ENCODE results near the gene WT1. TPM values are rescaled to one million over a fixed set of nuclear protein-coding genes. Genes with fewer than 3 reads are reported as not detected.

Gene WT1
- total and polyA plus RNA-seq, 2 of the 8 experiments (the other 6 are each of a cell fraction or from before 2014, with no cell fraction given) = 0.05 to 0.17 TPM

DNA sequence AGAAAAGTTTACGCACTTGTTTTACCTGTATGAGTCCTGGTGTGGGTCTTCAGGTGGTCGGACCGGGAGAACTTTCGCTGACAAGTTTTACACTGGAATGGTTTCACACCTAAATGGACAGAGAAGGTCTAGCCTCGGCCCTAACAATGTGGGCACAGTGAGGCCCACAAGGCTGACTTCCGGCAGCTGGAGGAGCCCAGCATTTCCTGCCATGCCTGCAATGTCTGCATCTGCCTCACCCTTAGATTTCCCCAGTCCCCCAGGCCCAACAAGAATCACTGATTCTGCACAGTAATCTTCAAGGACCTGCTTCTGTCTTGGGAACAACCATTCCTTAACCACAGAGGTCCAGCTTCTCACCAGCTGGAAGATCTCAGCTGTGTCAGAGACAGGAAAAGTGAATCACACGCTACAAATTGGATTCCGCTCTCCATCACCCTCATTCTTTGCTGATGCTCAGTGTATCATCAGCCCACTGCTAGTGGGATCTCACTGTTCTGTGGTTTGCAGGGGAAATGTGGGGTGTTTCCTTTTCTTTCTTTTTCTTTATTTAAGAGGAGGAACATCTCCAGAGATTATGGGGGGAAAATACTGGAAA, 43.3 kb downstream of the WT1 start:
- H4K5ac ChIP-seq (ENCODE audit: insufficient read length, low read depth, low read length) = no peak overlapping the region
- ChIA-PET POLR2A (ENCODE audit: partially characterized antibody) (interaction anchor here (0.8 kb wide), 1 partner anchor 155 kb away, joined by 3 read pairs; no protein-coding TSS in a partner anchor), CTCF (ENCODE audit: partially characterized antibody) (no interaction called here)
- no peak overlapping the region for H2BK20ac ChIP-seq (ENCODE audit: low read length)
- no peak overlapping the region for H4K8ac ChIP-seq (ENCODE audit: extremely low read depth, insufficient read depth, low read length)
- no peaks in the 10 kb centered on the region for H3K23me2 ChIP-seq (ENCODE audit: low read depth, low read length)
- H3K4me1 ChIP-seq (replicated peaks in 1 of 4; ENCODE audit: control insufficient read depth in 3 of 4, insufficient read depth in 4 of 4, low read length in 3 of 4) = no peaks in the 10 kb centered on the region
- no peak overlapping the region for H4K91ac ChIP-seq (replicated peaks; ENCODE audit: insufficient read length, low read length)
- 97% methylated on average over 8 of the region's 8 CpGs; no CpG with 5 or more reads in 1 of the 2 experiments for WGBS, 2 experiments (ENCODE audit: extremely low coverage in 1 of 2, insufficient coverage in 1 of 2, insufficient read length in 1 of 2, insufficient replicate concordance in 2 of 2, low coverage in 1 of 2, low lambda C conversion rate in 2 of 2, missing lambda C conversion rate in 1 of 2)
- H3K18ac ChIP-seq (ENCODE audit: extremely low read depth, low read length) = no peak overlapping the region
- no peak overlapping the region for H2BK12ac ChIP-seq (ENCODE audit: low read depth, low read length)
- no peaks in the 10 kb centered on the region for H3K79me2 ChIP-seq (ENCODE audit: control insufficient read depth in 1 of 2, insufficient read depth in 2 of 2, low read length in 2 of 2)
- H3K4ac ChIP-seq (replicated peaks; ENCODE audit: insufficient read length, low read depth, low read length) = no peak overlapping the region
- H3K9ac ChIP-seq (replicated peaks in 1 of 4; ENCODE audit: extremely low read depth in 1 of 4, low read depth in 3 of 4, low read length in 3 of 4) = no peak overlapping the region
- no peaks in the 10 kb centered on the region for H4K20me1 ChIP-seq (replicated peaks in 1 of 2; ENCODE audit: control insufficient read depth in 1 of 2, insufficient read depth in 2 of 2, low read length in 2 of 2)
- peaks cover 0 to 3% (median 0%) of the 10 kb centered on the region in 4 experiments; a peak in 1 of 7 replicates for H3K27me3 ChIP-seq (replicated peaks in 1 of 4; ENCODE audit: control insufficient read depth in 3 of 4, extremely low read depth in 1 of 4, insufficient read depth in 3 of 4, low read length in 3 of 4)
- H3K4me2 ChIP-seq (ENCODE audit: insufficient read depth in 1 of 2, low read depth in 2 of 2, low read length in 2 of 2) = no peak overlapping the region
- no peak overlapping the region for H3K23ac ChIP-seq (ENCODE audit: insufficient read length)
- no peaks in the 10 kb centered on the region for H3K36me3 ChIP-seq (ENCODE audit: control insufficient read depth in 2 of 4, insufficient read depth in 4 of 4, low read length in 3 of 4)
- H2BK5ac ChIP-seq (ENCODE audit: low read depth, low read length) = no peak overlapping the region
- FAIRE-seq = no peak
- H3K9me3 ChIP-seq (ENCODE audit: insufficient read depth in 2 of 2, low read depth in 1 of 2, low read length in 1 of 2) = no peaks in the 10 kb centered on the region
- H3K56ac ChIP-seq (replicated peaks; ENCODE audit: insufficient read length, low read depth, low read length) = no peak overlapping the region
- H2AK5ac ChIP-seq (ENCODE audit: low read depth, low read length) = no peak overlapping the region
- no peak overlapping the region for H3K27ac ChIP-seq (ENCODE audit: low read depth, low read length)
- H3K4me3 ChIP-seq (ENCODE audit: extremely low read depth in 1 of 4, insufficient read depth in 2 of 4, low read depth in 3 of 4, low read length in 4 of 4) = no peak overlapping the region
- no peaks in the 10 kb centered on the region for H3K79me1 ChIP-seq (ENCODE audit: low read depth, low read length)
- H3K14ac ChIP-seq (ENCODE audit: insufficient read length) = no peak overlapping the region
- no peak overlapping the region for H2BK15ac ChIP-seq (ENCODE audit: low read length)
- no peak overlapping the region for H2AFZ ChIP-seq (ENCODE audit: low read length)
- H2BK120ac ChIP-seq (replicated peaks; ENCODE audit: low read depth, low read length) = no peak overlapping the region
- no peak for DNase-seq (ENCODE audit: low read depth in 1 of 2, low spot score in 2 of 2)
- TF ChIP-seq GTF2F1 (IDR thresholded peaks at IDR 0.05; ENCODE audit: borderline replicate concordance, low read depth, low read length) (no peak), CEBPB (IDR thresholded peaks at IDR 0.05; ENCODE audit: low read depth, low read length) (no peak), EP300 (IDR thresholded peaks at IDR 0.05; ENCODE audit: borderline replicate concordance in 1 of 2, low read depth in 2 of 2, low read length in 2 of 2) (no peak), TCF12 (IDR thresholded peaks at IDR 0.05; ENCODE audit: low read depth, low read length) (no peak), CBX8 (IDR thresholded peaks at IDR 0.05; ENCODE audit: borderline replicate concordance, low read depth, low read length) (no peak), ATF3 (IDR thresholded peaks at IDR 0.05; ENCODE audit: insufficient read depth, low read depth, low read length) (no peak), CTBP2 (IDR thresholded peaks at IDR 0.05; ENCODE audit: borderline replicate concordance, insufficient read depth, insufficient read length, low read length) (no peak), SIN3A (conservative IDR thresholded peaks at IDR 0.05 in 1 of 2, IDR thresholded peaks at IDR 0.05 in 1 of 2; ENCODE audit: low read depth in 1 of 2, low read length in 2 of 2) (no peak), YY1 (IDR thresholded peaks at IDR 0.05; ENCODE audit: low read depth, low read length) (no peak), TBP (IDR thresholded peaks at IDR 0.05; ENCODE audit: low read depth, low read length) (no peak), SP2 (IDR thresholded peaks at IDR 0.05; ENCODE audit: low read length) (no peak)
- TF ChIP-seq, protein P1, sequence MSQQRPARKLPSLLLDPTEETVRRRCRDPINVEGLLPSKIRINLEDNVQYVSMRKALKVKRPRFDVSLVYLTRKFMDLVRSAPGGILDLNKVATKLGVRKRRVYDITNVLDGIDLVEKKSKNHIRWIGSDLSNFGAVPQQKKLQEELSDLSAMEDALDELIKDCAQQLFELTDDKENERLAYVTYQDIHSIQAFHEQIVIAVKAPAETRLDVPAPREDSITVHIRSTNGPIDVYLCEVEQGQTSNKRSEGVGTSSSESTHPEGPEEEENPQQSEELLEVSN (IDR thresholded peaks at IDR 0.05) = no peak

All from H1 (cell line).